Stimulated activated CD8-positive, alpha-beta memory T cell treated with anti-CD3 and anti-CD28 coated beads, Interleukin-2, amount 100 ng/mL, for 48 hours (primary cell): ENCODE results near the gene FBXO34.

Experiments
- DNase-seq, 2 donors: peaks; one replicate each; pipeline ENCODE4 v3.0.0-alpha.2; 2020; ENCODE audit warnings: low read depth in 2 of 2

The FBXO34 gene

DNA sequence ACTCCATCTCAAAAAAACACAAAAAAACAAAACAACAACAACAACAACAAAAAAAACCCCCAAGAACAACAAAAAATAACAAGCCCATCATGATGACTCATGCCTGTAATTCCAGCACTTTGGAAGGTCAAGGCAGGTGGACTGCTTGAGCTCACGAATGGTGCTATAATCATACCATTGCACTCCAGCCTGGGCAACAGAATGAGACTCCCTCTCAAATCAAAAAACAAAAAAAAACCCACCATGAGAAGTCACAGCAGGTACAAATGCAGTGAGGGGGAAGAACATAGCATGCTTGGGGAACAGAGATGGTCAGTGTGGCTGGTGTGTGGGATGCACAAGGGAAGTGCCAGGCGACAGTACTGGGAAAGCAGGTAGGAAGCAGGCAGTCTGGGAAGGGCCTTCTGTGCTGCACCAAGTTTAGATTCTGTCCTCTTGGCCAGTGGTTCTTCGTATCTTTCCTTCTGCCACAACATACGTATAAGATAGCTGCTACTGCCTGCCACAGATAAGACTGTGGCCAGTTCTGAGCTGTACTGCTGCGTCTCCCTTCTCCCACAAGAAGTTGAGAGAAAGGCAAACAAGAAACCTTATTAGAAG lies 112.4 kb downstream of the FBXO34 start:
- no peak for DNase-seq

DNA sequence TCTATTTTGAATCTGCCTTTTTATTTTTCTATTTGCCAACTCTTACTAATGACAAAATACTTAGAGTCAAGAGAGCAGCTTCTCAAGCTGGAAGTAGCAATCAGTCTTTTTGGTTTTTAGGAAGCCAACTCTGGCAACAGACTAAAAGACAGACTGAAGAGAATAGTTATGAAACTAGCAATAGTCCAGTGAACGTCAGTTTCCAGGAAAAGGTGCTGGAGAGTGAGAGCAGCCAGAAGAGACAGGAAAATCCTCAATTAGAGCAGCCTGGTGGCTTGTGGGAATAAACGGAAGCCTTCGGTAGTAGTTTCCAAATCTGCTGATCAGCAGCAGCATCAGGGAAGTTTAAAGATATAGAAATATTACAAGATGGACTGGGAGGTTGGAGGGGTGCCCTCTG lies 113.3 kb downstream of the FBXO34 start:
- DNase-seq: no peak

DNA sequence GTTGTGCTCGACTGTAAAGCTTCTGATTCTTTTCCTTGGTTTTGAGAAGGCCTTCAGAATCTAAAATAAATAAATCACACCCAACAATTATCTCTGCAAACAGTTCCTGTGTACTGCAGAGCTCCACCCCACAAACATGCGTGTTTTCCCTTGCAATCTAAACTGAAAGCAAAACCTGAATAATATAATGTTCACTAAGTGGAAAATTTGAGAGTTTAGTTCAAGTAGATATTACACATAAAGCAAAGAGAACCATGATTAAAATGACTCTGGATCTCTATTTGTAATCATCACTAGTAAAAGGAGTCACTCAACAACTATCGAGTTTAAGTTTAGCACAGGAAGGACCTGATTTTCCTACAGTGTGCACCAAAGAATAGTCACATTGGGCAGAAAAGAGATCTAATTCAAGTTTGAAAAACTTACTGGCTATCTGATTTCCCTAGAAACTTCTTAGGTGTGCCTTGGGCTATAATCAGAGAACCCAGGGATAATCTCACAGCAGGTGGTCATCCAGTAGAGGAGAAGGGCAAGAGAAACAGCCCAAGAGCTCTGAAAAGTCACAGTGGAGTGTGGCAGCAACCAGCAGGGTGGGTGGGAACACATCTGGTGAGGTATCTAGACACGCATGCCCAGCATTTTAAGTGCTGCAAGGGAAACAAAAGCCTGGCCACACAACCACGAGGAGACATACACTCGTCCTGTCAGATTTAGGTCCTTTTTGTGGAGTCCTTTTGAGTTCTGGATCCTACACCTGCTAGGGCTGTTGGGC lies 115.0 kb downstream of the FBXO34 start:
- DNase-seq: no peak

DNA sequence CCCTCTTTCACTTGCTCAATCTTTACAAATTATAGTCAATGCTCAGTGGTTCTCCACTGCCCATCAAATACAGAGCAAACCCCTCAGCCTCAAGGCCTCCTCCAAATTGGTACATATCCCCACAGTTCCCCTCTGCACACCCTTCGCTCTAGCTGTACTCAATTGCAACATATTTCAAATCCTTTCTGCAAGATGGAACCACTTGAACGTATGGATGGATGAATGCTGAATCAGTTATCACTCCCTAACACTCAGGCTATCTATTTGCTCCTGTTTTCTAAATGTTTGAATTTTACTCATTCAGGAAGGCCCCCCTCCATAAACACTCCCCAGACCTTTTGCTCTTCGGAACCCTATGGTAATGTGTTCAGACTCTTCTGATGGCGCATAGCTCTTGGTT lies 115.9 kb downstream of the FBXO34 start:
- no peak for DNase-seq

DNA sequence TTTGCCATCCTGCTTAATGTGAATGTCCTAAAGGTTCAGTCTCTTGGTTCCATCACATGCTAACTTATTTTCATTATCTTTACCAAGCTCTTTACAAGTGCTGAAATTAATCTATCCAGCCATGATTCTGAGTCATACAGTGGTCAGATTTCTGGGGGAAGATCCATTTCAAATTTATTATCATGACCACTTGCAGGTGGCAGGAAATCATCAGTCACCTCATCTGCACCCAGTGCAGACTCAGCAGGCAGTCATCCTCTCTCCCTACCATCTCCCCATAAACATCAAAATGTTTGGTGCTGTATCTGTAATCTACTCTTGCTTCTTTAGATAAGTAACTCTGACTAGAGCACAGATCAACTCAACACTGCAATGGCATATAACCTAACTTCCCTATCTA lies 116.9 kb downstream of the FBXO34 start:
- DNase-seq: no peak

DNA sequence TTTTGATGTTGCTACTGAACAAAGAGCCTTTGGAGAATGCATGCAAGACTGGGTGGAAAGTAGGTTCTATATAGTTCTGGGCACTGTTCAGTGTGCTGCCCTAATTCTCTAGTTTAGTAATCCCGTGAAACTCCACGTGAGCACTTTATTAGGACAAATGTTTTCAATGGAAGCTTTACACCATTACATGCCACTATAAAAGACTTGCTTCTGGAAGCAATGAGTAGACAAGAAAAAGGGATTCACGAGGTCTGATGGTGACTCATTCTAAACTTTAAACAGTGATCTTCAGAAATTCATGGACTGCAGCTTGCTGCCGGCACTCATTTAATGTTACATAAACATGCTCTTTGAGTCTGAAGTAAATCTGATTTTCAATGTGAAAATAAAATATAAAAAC lies 118.1 kb downstream of the FBXO34 start:
- no peak for DNase-seq

DNA sequence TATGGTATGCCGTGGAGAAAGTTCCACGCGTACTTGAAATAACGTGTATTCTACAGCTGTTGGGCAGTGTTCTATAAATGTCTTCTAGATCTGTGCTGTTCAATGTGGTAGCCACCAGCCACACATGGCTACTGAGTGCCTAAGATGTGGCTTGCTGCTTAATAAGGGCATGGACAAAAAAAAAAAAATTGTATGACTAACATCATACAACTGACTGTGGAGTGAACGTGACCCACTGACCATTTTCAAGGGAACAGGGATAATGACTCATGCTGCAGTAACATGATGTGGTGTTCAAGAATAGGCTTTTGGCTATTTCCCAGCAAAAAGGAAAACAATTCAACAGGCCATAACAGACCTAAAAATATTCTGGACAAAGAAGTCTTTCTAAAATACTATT lies 127.5 kb downstream of the FBXO34 start:
- no peak for DNase-seq

DNA sequence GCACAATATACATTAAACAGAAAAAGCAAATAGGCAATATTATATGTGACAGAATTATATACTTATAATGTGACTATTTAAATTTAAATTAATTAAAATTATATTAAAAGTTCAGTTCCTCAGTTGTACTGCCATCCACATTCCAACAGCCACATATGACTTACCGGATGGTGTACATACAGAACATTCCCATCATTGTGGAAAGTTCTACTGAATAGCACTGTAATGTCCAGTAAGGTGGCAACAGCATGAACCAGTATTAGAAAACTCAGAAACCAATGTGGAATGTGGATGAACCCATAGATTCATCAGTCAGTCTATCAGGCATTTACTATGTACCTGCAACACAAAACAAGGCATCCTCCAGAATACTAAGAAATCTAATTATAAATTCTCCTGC lies 128.0 kb downstream of the FBXO34 start:
- DNase-seq: no peak

DNA sequence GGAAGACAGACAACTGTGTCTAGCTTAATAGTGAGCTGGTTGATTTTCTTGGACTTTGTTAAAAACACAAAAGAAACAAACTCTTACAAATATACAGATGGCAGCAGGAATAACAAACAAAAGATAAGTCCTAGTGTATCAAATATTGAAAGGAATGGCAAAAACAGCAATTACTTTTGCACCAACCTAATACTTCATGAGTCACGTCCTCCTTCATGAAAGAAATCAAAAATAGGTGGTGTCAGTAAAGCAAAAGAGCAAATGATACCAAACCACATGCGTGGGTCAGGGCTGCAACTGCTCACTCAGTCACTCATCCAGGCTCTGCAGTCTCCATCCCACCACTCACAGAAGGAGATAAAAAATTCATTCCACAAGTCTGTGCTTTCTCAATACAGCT lies 128.6 kb downstream of the FBXO34 start:
- no peak for DNase-seq

DNA sequence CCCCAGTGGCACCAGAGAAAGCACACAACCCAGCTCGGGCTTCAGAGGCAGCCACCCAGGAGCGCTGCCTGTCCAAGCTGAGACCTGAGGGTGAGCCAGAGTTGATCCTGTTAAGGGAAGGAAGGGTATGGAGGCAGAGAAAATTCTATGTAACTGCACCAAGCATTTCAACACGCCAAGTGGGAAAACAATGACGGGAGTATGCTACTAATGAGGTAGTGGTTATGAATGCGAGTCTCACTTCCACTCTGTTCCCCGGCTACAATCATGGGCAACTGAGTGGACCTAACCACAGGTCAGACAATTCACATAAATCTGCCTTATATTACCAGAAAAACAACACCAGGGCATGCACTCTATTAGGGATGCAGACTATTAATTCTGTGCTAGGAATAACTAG lies 130.5 kb downstream of the FBXO34 start:
- DNase-seq: no peak
